ENCODE results near the gene SPRED3.
"Not testable (repeated sequence)": the region's sequence is repeated elsewhere in the genome, so short reads cannot be mapped to it uniquely, and the experiment has no call there.

The SPRED3 gene, protein sequence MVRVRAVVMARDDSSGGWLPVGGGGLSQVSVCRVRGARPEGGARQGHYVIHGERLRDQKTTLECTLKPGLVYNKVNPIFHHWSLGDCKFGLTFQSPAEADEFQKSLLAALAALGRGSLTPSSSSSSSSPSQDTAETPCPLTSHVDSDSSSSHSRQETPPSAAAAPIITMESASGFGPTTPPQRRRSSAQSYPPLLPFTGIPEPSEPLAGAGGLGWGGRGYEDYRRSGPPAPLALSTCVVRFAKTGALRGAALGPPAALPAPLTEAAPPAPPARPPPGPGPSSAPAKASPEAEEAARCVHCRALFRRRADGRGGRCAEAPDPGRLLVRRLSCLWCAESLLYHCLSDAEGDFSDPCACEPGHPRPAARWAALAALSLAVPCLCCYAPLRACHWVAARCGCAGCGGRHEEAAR

GRCh38 chr19:38388349-38389100 lies at the start of gene SPRED3:
TSS of gene SPRED3 (plus strand) at chr19:38388697. CDS start at chr19:38390303, 1,606 bp downstream.
- no peak for DNase-seq

DNA sequence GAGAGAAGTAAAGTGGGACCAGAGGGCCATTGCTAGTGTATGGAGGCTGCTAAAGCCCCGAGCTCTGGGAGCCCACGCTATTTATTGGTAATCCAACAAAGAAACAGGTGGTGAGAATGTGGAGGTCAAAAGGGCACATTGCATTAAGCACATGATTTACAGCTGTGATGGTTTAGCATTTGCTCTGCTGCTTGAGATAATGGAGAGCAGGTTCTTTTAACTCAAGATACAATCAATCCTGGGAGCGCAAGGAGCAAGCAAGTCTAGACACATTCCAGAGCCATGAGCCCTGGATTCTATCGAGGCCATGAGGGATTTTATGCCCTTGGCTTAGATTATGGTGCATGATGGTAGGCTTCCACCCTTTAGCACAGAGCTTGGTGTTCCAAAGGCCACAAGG lies 49.5 kb upstream of the SPRED3 start:
- not testable (repeated sequence) for DNase-seq

DNA sequence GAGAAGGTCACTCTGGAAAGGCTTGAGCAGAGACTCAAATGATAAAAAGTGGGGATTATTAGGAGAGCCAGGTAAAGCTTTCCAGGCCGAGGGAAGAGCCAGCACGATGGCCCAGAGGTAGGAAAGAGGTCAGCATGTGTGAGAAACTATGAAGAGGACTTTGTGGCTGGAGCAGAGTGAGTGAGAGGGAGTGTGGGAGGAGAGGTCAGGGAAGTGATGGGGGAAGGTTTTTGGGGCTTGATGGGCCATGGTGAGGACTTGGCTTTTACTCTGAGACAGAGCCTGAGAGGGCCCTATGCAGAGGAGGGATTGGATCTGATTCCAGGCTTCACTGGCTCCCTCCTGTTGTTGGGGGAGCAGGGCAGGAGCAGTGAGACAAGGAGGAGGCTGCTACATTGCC lies 47.6 kb upstream of the SPRED3 start:
- DNase-seq, result no peak

DNA sequence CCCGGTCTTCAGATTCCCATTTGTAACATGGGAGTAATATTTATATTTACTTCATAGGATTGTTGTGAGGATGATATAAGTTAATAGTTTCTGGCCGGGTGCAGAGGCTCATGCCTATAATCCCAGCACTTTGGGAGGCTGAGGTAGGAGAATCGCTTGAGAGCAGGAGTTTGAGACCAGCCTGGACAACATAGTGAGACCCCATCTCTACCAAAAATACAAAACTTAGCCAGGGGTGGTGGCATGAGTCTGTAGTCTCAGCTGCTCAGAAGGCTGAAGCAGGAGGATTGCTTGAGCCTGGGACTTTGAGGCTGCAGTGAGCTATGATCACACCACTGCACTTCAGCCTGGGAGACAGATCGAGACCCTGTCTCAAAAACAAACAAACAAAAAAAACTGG lies 41.7 kb upstream of the SPRED3 start:
- DNase-seq, result no peak

GRCh38 chr19:38350883-38351282 lies 37.6 kb upstream of the SPRED3 start:
- DNase-seq, result no peak

DNA sequence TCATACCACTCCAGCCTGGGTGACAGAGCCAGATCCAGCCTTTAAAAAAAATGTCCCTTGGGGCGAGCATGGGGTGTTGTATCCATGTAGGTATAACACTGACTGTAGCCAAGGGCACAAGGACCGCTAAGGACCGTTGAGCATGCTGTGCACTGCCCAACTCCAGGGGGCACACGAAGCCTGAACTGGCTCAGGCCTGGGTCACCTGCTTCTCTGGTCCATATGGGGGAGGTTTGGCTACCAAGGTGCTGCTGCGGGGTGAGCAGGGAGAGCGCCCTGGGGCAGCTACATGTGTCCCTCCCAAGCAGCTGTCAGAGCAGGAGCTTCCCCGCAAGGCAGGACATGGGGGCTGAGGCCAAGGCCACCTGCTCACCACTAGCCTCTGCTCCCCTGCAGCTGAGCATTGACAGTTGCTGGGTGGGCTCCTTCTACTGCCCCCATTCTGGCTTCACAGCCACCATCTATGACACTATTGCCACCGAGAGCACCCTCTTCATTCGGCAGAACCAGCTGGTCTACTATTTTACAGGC lies 36.6 kb upstream of the SPRED3 start:
- DNase-seq, result no peak

GRCh38 chr19:38352611-38353010 lies 35.9 kb upstream of the SPRED3 start:
- peak; percentile 52 for DNase-seq

- no peak for DNase-seq
Observed at GRCh38 chr19:38355728-38356725, 32.5 kb upstream of the SPRED3 start.

DNA sequence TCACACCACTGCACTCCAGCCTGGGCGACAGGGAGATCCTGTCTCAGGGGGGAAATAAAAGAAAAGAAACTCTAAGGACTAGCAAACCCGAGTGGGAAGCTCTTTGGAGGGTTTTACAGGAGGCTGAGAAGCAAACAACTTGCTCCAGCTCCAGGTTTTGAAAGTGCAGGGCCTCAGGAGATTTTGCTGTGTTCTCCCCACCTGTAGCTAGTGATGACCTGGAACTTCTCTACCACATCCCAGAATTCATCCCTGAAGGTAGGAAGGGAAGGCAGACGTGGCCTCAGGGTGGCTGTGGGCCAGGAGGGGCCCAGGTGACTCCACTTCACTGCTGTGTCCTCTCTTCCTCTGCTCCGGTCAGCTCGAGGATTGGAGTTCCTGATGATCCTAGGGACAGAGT lies 30.4 kb upstream of the SPRED3 start:
- no peak for DNase-seq

GRCh38 chr19:38359242-38360021 lies 29.1 kb upstream of the SPRED3 start:
- DNase-seq, result no peak

- DNase-seq, result no peak
Observed at GRCh38 chr19:38360351-38360750, 28.1 kb upstream of the SPRED3 start.

DNA sequence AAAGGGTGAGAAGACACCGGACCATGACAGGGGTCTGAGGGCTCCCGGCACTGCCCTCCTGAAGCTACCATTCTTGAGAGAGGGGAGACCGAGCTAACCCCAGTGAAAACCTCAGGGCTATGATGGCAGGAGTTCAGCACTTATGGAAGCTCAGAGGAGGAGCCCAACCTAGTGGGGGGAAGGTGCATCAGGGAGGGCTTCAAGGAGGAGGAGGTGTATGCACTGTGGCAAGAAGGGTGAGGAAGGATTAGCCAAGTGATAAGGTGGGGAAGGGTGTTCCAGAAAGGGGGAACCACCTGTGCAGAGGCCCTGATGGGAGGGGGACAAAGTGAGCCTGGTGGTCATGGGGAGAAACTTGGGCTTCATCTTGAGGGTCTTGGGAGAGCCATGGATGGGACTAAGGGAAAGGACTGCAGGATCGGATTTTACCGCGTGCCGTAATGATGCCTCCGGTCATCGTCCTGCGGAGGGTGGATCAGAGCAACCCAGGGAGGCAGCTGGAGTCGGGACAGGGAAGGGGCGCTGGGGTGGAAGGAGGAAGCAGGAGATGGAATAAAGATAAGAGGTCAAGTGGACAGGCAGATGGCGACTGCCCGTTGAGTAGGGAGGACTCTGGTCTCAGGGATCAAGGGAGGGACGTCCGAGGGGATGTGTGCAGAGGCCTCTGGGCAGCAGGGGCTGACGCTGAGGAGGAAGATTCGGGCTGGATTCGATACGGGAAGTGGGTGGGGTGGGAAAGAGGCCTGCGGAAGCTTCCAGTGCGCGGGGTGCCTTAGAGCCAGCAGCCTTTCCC lies 27.5 kb upstream of the SPRED3 start:
- DNase-seq, result no peak

- peak; percentile 89 for DNase-seq
Observed at GRCh38 chr19:38361633-38362075, 26.8 kb upstream of the SPRED3 start.

DNA sequence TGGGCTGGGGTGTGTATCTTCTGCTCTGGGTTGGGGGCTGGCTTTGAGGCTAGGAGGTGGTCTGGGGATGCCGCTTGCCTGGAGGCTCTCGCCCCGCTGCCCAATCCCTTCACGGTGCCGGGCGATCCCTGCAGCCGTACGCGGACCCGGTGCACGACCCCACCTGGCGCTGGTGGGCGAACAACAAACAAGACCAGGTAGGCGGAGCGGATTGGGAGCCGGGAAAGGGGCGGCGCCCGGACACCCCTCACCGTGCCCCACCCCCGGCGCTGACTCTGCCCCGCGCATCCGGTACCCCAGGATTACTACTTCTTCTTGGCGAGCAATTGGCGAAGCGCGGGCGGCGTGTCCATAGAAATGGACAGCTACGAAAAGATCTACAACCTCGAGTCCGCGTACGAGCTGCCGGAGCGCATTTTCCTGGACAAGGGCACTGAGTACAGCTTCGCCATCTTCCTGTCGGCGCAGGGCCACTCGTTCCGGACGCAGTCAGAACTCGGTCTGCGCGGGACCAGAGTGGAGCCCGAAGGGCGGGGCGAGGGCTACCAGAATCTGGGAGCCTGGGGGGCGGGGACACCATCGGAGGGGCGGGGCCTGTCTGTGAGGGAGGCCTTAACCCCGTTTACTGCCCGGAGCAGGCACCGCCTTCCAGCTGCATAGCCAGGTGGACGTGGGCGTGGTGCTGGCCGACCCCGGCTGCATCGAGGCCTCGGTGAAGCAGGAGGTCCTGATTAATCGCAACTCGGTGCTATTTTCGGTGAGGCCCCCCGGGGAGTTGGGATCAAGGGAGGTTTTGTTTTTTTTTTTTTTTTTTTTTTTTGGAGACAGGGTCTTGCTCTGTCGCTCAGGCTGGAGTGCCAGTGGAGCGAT lies 26.2 kb upstream of the SPRED3 start:
- DNase-seq, result peak; percentile 79

DNA sequence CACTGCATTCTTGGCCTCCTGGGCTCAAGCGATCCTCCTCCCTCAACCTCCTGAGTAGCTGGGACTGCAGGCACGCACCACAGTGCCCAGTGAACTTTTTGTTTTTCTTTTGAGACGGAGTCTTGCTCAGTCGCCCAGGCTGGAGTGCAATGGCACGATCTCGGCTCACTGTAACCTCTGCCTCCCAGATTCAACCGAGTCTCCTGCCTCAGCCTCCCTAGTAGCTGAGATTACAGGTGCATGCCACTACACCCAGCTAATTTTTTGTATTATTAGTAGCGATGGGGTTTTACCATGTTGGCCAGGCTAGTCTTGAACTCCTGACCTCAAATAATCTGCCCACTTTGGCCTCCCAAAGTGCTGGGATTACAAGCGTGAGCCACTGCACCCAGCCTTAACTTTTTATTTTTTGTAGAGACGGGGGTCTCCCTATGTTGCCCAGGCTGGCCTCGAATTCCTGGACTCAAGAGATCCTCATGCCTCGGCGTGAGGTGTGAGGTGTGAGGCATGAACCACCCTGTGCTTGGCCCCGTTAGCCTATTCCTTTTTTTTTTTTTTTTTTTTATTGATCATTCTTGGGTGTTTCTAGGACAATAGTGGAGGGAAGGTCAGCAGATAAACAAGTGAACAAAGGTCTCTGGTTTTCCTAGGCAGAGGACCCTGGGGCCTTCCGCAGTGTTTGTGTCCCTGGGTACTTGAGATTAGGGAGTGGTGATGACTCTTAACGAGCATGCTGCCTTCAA lies 25.4 kb upstream of the SPRED3 start:
- not testable (repeated sequence) for DNase-seq

- DNase-seq, result no peak
Observed at GRCh38 chr19:38367041-38367440, 21.5 kb upstream of the SPRED3 start.

GRCh38 chr19:38369584-38369983 lies 18.9 kb upstream of the SPRED3 start:
- DNase-seq, result no peak

DNA sequence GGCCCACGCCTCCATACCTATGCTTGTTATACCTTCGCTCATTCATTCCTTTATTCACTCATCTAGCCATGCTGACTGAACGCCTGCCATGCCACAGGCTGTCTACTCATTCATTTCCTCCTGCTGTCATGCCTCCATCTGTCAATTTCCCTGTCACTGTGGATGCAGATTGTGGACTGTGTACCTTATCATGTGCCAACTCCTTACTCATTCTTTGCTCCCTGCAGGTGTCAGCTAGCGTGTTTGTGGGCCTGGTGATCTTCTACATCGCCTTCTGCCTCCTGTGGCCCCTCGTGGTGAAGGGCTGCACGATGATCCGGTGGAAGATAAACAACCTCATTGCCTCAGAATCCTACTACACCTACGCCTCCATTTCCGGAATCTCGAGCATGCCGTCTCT lies 18.2 kb upstream of the SPRED3 start:
- DNase-seq, result no peak

GRCh38 chr19:38371081-38371480 lies 17.4 kb upstream of the SPRED3 start:
- no peak for DNase-seq

All from eye (tissue), 1 donor.